Measurements from ENCODE around the gene ARNT2.

DNA sequence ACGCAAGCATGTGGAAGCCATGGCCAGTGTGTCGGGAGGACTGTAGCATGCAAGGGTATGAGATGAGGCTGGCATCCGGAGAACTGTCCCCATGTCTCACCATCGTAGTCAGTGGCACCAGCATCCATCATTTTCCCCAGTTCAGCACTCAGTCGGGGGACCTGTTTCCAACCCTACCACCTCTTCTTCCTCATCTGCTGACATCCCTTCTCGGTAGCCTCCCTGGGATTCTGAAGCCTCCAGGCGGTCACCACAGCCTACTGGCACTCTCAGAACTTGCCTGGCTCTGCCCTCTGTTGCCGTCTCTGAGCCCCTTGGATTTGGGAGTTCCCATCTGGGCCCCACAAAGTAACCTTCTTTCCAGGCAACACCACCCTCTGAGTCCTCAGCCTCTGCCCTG lies 159.9 kb downstream of the ARNT2 start:
- TF ChIP-seq CTCF (IDR thresholded peaks at IDR 0.05) (no peak), POLR2A (IDR thresholded peaks at IDR 0.05) (no peak), POLR2AphosphoS5 (IDR thresholded peaks at IDR 0.05; ENCODE audit: insufficient read depth in 1 of 2, low read depth in 1 of 2) (no peak)

Measured in vagina (tissue), 2 donors.